ENCODE results near the gene JAGN1. TPM values are rescaled to one million over a fixed set of nuclear protein-coding genes. Genes with fewer than 3 reads are reported as not detected.
"Not testable (repeated sequence)": the region's sequence is repeated elsewhere in the genome, so short reads cannot be mapped to it uniquely, and the experiment has no call there.

The JAGN1 gene
- total RNA-seq, 1 donor from 2014 or later: 30.9 TPM

- Mint-ChIP-seq H3K4me3 (no peak overlapping the region), H3K36me3 (ENCODE audit: low read depth) (no peaks in the 10 kb centered on the region), H3K27me3 (peaks cover 9% of the 10 kb centered on the region), H3K4me1 (peaks cover 2% of the 10 kb centered on the region), H3K27ac (no peak overlapping the region), H3K9me3 (no peaks in the 10 kb centered on the region)
- intact Hi-C loops (cut with micrococcal nuclease): no loop called here
- ChIA-PET CTCF (no interaction called here), POLR2A (no interaction called here)
- TF ChIP-seq CTCF (IDR thresholded peaks at IDR 0.05): no peak
- DNase-seq (no peak), ATAC-seq (ENCODE audit: low read depth) (no peak)
Measured at GRCh38 chr3:9863058-9863772, 27.2 kb upstream of the JAGN1 start.

DNA sequence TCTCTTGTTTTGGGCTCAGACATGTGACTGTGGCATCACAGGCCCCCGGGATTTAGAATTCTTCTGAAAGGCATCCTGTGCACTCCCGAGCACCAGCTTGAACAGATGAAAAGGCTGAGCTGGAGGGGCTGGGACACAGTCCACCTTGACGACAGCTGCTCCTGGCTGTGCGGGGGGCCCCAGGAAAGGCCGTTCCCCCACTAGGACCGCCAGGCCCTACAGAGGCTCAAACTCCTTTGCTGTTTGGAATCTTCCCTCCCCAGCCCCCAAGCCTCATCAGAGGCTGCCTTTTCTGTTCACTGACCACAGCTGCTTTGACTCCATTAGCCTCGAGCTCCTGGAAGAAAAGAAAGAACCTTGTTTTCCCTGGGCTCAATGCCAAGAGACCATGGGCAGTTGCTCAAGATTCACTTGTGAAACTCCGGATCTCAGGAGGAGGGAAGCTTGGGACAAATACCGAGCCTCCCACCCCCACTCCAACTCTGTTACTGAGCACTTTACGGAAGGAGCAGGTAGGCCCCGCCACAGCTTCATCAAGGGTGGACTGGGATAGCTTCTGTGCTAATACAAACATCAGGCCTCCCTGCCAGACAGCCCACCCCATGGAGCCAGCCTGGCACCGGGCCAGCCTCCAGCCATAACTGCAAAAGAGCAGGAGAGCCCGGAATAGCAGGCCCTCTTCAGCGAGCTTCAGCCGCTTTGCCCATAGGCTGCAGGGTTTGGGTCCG is 26.0 kb upstream of the JAGN1 start:
- DNase-seq: no peak
- Mint-ChIP-seq H3K27me3 (peaks cover 9% of the 10 kb centered on the region), H3K27ac (no peak overlapping the region), H3K9me3 (no peaks in the 10 kb centered on the region), H3K36me3 (ENCODE audit: low read depth) (no peaks in the 10 kb centered on the region), H3K4me1 (peaks cover 2% of the 10 kb centered on the region), H3K4me3 (no peak overlapping the region)
- ChIA-PET CTCF (no interaction called here), POLR2A (no interaction called here)
- intact Hi-C loops (cut with micrococcal nuclease): no loop called here
- no peak for TF ChIP-seq CTCF (IDR thresholded peaks at IDR 0.05)
- ATAC-seq (ENCODE audit: low read depth): no peak

- H3K27ac Mint-ChIP-seq; intact Hi-C loops (cut with micrococcal nuclease); H3K4me1 Mint-ChIP-seq; H3K27me3 Mint-ChIP-seq; H3K4me3 Mint-ChIP-seq; CTCF ChIA-PET; H3K36me3 Mint-ChIP-seq (ENCODE audit: low read depth); H3K9me3 Mint-ChIP-seq; POLR2A ChIA-PET; ATAC-seq (ENCODE audit: low read depth); DNase-seq: not testable (repeated sequence)
Measured at GRCh38 chr3:9865125-9865637, 25.2 kb upstream of the JAGN1 start.

- ChIA-PET POLR2A (no interaction called here), CTCF (interaction anchor here (0.6 kb wide), 1 partner anchor 807 kb away, joined by 5 read pairs; no protein-coding TSS in a partner anchor)
- TF ChIP-seq CTCF (IDR thresholded peaks at IDR 0.05): no peak
- Mint-ChIP-seq H3K36me3 (ENCODE audit: low read depth) (no peaks in the 10 kb centered on the region), H3K4me1 (peaks cover 2% of the 10 kb centered on the region), H3K9me3 (no peaks in the 10 kb centered on the region), H3K27me3 (peaks cover 7% of the 10 kb centered on the region), H3K4me3 (no peak overlapping the region), H3K27ac (no peak overlapping the region)
- no peak for DNase-seq
- no peak for ATAC-seq (ENCODE audit: low read depth)
- intact Hi-C loops (cut with micrococcal nuclease): no loop called here
Measured at GRCh38 chr3:9866639-9867038, 23.8 kb upstream of the JAGN1 start.

GRCh38 chr3:9867106-9867505 is 23.3 kb upstream of the JAGN1 start:
- H3K27ac Mint-ChIP-seq: no peak overlapping the region
- H3K36me3 Mint-ChIP-seq (ENCODE audit: low read depth): no peaks in the 10 kb centered on the region
- peaks cover 2% of the 10 kb centered on the region for H3K4me1 Mint-ChIP-seq
- ATAC-seq (ENCODE audit: low read depth) (no peak), DNase-seq (no peak)
- intact Hi-C loops (cut with micrococcal nuclease): no loop called here
- H3K4me3 Mint-ChIP-seq: no peak overlapping the region
- peaks cover 3% of the 10 kb centered on the region for H3K27me3 Mint-ChIP-seq
- ChIA-PET CTCF (no interaction called here), POLR2A (no interaction called here)
- H3K9me3 Mint-ChIP-seq: no peaks in the 10 kb centered on the region
- TF ChIP-seq CTCF (IDR thresholded peaks at IDR 0.05): no peak

Measured in activated B cell treated with CpG ODN at 0.5 μM for 24 hours (primary cell).